ENCODE measurements around the gene FAM167B. TPM values are rescaled to one million over a fixed set of nuclear protein-coding genes. Genes with fewer than 3 reads are reported as not detected.

FAM167B gene
- total RNA-seq, 4 donors from 2014 or later = 3.6 to 5.6 (median 4.1) TPM

DNA sequence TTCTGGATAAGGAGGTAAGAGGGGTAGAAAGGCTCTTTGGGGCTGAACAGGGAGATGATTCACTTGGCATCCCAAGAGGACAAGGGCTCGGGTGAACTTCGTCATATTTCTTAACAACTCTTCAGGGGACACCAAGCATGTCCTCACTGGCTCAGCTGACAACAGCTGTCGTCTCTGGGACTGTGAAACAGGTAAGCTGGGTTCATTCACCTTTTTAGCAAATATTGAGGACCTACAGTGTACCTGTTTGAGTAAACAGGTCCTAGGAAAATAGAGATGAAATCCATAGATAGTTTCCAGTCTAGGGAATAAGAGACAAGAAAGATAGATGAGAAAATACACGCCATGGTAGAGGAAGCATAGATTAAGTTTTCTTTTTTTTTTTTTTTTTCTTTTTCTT lies 22.7 kb upstream of the FAM167B start:
- no peak for DNase-seq
- H3K36me3 ChIP-seq = peaks cover 43 to 46% of the 10 kb centered on the region in 2 donors
- H3K9me3 ChIP-seq = no peaks in the 10 kb centered on the region
- TF ChIP-seq, protein P1, sequence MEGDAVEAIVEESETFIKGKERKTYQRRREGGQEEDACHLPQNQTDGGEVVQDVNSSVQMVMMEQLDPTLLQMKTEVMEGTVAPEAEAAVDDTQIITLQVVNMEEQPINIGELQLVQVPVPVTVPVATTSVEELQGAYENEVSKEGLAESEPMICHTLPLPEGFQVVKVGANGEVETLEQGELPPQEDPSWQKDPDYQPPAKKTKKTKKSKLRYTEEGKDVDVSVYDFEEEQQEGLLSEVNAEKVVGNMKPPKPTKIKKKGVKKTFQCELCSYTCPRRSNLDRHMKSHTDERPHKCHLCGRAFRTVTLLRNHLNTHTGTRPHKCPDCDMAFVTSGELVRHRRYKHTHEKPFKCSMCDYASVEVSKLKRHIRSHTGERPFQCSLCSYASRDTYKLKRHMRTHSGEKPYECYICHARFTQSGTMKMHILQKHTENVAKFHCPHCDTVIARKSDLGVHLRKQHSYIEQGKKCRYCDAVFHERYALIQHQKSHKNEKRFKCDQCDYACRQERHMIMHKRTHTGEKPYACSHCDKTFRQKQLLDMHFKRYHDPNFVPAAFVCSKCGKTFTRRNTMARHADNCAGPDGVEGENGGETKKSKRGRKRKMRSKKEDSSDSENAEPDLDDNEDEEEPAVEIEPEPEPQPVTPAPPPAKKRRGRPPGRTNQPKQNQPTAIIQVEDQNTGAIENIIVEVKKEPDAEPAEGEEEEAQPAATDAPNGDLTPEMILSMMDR (IDR thresholded peaks at IDR 0.05) = no peak
- TF ChIP-seq POLR2A (IDR thresholded peaks at IDR 0.05) = no peak
- intact Hi-C loops (cut with DNase I) = loop anchor here (10.0 kb wide), 1 partner anchor 171 kb away; the partner anchor contains the start of gene BSDC1
- no peak overlapping the region for H3K4me3 ChIP-seq (replicated peaks in 1 of 3)
- H3K27ac ChIP-seq = no peak overlapping the region
- 88 to 89% methylated on average over 4 of the region's 4 CpGs for WGBS, 2 donors
- no peaks in the 10 kb centered on the region for H3K27me3 ChIP-seq
- H3K4me1 ChIP-seq = peaks cover 27 to 36% of the 10 kb centered on the region in 2 donors

DNA sequence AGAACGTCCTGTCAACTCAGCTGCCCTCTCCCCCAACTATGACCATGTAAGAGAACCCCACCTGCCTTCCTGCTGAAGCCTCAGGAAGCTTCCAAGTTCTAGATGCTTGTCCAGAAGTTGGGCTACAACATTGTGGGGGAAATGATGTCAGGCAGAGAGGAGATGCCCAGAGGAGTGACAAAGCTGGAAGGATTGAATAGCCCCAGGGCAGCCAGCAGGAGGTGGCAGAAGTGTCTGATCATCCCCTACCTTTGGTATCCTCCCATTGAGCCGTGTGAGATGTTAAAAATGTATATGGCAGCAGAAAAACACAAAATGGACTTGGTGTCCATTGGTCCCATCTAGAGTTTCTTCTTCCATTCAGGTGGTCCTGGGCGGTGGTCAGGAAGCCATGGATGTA lies 18.3 kb upstream of the FAM167B start:
- Histone ChIP-seq H3K9me3 (no peaks in the 10 kb centered on the region), H3K27me3 (no peaks in the 10 kb centered on the region), H3K4me3 (replicated peaks in 1 of 3) (no peak overlapping the region), H3K4me1 (peaks cover under 1 to 5% of the 10 kb centered on the region in 2 donors), H3K27ac (no peak overlapping the region), H3K36me3 (peaks cover 69 to 74% of the 10 kb centered on the region in 2 donors)
- DNase-seq = no peak
- WGBS, 2 donors = 86% methylated on average over 3 of the region's 3 CpGs
- intact Hi-C loops (cut with DNase I) = loop anchor here (10.0 kb wide), 1 partner anchor 166 kb away; the partner anchor contains the start of gene BSDC1
- TF ChIP-seq POLR2A (IDR thresholded peaks at IDR 0.05) = no peak
- TF ChIP-seq, protein P1 (IDR thresholded peaks at IDR 0.05) = no peak

DNA sequence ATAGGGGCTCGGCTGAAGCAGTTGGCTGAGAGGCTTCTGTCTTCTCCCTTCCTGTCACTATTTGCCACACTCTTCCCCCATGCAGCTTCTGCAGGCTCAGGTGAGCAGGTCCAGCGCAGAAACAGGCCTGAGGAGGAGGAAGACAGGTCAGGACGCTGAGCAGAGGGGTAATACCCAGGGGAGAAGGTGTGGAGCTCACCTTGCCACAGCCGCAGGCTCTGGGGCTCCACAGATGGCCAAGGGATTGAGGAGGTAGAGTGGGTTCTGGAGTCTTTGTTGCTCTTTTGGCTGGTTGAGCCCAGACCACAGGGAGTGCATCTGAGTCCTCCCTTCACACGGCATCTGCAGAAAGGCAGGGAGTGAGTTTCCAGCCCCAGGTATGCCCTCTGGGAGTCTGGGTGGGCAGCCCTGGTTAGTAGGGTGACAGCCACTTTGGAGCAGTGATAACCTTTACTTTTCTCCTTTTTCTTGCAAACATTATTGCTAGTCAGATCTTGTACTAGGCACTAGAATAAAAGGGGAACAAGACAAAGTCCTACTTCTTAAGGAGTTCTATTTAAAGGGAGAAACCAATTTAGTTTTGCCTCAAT lies 15.1 kb upstream of the FAM167B start:
- Histone ChIP-seq H3K9me3 (no peaks in the 10 kb centered on the region), H3K4me3 (replicated peaks in 1 of 3) (no peak overlapping the region), H3K27ac (no peak overlapping the region), H3K27me3 (no peaks in the 10 kb centered on the region), H3K4me1 (no peaks in the 10 kb centered on the region), H3K36me3 (peaks cover 45 to 53% of the 10 kb centered on the region in 2 donors)
- intact Hi-C loops (cut with DNase I) = loop anchor here (10.0 kb wide), 2 partner anchors 63 to 103 kb away; partner anchors contain the start of genes HDAC1 and MARCKSL1
- 84 to 92% methylated on average over 5 of the region's 5 CpGs for WGBS, 2 donors
- no peak for TF ChIP-seq POLR2A (IDR thresholded peaks at IDR 0.05)
- TF ChIP-seq, protein P1 (IDR thresholded peaks at IDR 0.05) = no peak
- no peak for DNase-seq

DNA sequence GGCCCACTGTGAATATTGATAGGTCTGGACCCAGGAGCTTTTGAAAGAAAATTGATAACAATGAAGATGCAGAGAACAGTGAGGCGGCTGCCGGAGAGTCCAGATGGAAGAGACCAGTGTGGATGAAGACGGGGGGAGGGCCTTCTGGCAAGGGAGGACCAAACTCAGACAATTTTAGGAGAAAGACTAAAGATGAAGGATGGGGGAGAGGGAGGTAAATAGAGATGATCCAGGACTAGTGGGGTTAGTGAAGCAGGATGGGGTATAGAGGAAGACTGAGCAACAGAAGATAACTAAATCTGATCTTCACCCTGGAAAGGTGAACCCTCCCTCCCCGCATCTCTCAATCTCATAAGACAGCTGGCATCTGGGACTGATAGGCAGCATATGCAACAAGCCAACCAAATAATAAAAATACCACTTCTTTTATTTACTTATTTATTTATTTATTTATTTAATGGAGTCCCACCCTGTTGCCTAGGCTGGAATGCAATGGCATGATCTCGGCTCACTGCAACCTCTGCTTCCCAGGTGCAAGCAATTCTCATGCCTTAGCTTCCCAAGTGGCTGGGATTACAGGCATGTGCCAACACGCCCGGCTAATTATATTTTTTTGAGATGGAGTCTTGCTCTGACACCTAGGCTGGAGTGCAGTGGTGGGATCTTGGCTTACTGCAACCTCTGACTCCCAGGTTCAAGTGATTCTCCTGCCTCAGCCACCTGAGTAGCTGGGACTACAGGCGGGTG lies 14.3 kb upstream of the FAM167B start:
- Histone ChIP-seq H3K27ac (no peak overlapping the region), H3K36me3 (peaks cover 39 to 47% of the 10 kb centered on the region in 2 donors), H3K4me3 (replicated peaks in 1 of 3) (no peak overlapping the region), H3K4me1 (no peaks in the 10 kb centered on the region), H3K9me3 (no peaks in the 10 kb centered on the region), H3K27me3 (no peaks in the 10 kb centered on the region)
- intact Hi-C loops (cut with DNase I) = loop anchor here (10.0 kb wide), 2 partner anchors 62 to 102 kb away; partner anchors contain the start of genes HDAC1 and MARCKSL1
- DNase-seq = no peak
- no peak for TF ChIP-seq POLR2A (IDR thresholded peaks at IDR 0.05)
- TF ChIP-seq, protein P1 (IDR thresholded peaks at IDR 0.05) = no peak
- WGBS, 2 donors = 91 to 93% methylated on average over 8 of the region's 8 CpGs

DNA sequence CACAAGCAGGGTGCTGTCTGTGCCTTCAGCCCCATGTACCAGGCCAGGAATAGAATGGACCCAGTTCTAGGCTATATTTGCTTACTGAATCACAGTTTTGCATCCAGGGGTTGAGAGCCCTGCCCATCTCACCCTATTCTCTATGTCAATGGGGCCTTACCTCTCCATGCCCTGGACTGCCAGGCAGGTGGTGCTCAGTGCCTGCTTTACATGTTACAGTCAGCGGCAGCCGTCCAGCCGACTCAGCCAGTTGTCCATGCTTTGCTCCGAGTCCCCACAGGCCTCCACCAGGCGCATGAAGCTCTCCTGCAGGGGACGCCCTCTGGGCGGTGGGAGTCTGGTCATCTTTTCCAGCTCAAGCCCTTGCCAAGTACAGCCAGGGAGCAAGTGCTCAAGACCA lies 12.2 kb upstream of the FAM167B start:
- DNase-seq = no peak
- intact Hi-C loops (cut with DNase I) = loop anchor here (10.0 kb wide), 2 partner anchors 60 to 100 kb away; partner anchors contain the start of genes HDAC1 and MARCKSL1
- TF ChIP-seq, protein P1 (IDR thresholded peaks at IDR 0.05) = no peak
- TF ChIP-seq POLR2A (IDR thresholded peaks at IDR 0.05) = no peak
- H3K9me3 ChIP-seq = no peaks in the 10 kb centered on the region
- H3K27me3 ChIP-seq = no peaks in the 10 kb centered on the region
- H3K4me1 ChIP-seq = peaks cover 5 to 8% of the 10 kb centered on the region in 2 donors
- 77 to 92% methylated on average over 7 of the region's 7 CpGs for WGBS, 2 donors
- H3K36me3 ChIP-seq = peaks cover 21 to 27% of the 10 kb centered on the region in 2 donors
- H3K27ac ChIP-seq = no peak overlapping the region
- H3K4me3 ChIP-seq (replicated peaks in 1 of 3) = no peak overlapping the region

All from thyroid gland (tissue), 4 donors.